ENCODE data around the gene RPRD1B.
A peak's percentile ranks its signal among the peaks of the same experiment; 100 is the strongest.

RPRD1B gene

DNA sequence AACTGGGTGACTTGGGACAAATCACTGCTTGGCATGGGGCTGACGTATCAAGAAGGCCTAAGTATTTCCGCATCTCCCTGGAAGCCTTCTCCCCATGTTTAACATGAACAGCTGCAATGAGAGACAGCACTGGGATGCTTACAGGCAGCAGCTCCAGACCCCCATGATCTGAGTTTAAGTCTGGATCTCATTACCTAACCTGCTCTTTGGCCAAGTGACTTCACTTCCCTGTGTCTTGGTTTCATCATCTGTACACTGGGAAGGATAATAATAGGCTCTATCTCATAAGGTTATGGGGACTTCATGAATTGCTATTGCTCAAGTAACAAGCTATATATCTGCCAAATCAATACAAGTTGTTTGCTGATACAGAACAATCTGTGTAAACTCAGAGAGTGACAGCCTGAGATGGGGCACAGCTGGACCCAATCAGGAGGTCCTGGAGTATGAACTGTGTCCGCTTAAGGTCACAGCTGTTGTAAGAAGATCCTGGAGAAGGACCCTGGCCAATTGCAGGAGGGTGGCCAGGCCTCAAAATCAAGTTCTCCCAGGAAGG lies 75.5 kb downstream of the RPRD1B start:
- no peak for DNase-seq

DNA sequence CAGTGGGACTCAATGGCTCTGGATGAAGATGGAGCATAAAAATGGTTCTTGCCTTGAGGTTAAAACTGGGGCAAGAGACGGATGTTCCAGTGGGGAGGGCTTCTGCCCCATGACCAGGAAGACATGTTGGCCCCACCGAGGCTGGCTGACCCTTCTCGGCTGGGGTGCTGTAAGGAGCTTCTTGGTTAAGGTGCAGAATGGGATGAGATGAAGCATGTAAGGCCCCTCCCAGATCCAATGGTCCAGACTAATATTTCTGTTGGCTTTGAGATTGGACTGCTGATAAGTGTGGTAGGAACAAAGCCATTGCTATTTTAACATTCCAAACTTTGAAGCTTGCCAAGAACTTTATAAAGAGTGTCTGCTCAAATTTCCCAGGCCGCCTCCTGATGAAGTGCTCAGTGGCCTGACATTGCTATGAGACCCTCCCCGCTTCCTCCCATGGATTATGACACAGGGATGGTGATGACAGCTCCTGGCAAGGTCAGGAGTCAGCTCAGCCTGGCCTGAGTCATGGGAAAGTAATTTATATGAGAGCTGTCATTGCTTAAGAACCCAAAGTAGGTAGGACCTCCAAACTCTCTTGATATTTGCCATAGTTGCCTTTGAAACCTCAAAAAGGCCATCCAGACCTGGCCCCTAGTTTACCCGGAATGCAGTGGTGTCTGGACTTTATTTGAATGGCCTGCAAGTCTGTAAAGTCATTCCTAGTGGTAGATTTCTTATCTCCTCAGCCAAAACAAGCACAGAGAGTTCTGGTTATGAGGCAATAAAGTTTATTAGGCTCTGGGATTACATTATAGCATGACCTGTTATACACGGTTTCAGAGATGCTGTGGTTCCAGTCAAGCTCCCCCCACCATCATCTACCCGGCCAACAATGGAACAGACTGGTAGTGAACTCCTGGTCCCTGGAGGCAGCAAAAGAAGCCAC lies 76.3 kb downstream of the RPRD1B start:
- no peak for DNase-seq

DNA sequence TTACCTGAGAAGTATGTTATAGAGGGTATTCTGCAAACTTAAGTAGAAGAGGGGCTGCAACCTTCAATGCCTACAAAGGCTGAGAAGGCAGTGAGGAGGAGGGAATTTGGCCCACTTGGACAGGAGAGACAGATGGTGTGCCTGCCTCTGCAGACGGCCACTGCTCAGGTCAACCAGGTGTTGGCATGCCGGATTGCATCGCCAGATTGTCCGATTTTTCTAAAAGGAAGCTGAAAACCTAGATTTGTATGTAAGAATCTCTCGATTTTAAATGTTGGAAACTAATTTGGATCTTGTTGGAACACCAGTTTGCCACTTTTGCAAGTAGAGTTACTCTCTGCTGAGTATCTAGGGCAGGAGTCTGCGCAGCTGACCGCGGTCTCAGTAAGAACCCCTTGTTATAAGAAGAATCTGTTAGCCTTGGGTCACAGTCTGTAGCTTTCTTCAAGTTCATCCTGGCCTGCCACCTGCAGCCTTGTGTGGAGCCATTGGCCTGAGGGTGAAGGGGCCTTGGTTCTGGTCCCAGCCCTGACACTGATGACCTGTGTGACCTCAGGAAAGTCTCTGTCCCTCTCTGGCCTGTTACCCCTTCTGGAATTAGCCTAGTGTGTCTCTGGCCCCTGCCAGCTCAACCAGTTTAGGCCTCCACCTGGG lies 77.1 kb downstream of the RPRD1B start:
- DNase-seq, result no peak

DNA sequence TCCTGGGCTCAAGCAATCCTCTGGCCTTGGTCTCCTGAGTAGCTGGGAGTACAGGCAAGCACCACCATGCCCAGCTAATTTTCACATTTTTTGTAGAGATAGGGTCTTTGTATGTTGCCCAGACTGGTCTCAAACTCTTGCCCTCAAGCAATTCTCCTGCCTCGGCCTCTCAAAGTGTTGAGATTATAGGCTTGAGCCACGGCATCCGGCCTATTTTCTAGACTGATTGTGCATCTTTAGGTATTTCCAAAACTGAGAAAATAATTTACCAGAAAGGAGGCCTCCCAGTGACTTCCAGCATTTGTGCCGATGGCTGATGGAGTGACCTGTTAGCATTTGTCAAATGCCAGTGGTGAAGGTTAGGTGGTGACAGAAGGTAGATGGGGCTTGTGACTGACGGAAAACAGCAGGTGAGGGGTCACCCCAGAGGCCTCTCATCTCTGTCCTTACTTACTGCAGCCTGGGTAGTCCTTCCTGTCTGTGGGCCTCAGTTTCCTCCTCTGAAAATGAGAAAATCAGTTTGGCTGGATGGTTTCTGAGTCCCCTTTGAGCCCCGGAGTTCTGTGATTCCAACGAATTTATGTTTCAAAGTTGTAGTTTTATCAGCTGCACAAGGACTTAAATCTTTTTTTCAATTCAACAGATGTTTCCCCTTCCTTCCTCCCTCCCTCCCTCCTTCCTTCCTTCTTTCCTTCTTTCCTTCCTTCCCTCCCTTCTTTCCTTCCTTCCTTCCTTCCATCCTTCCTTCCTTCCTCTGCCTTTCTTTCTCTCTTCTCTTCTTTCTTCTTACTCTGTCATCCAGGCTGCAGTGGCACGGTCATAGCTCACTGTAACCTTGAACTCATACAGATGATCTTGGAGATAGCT lies 78.1 kb downstream of the RPRD1B start:
- DNase-seq, result no peak

DNA sequence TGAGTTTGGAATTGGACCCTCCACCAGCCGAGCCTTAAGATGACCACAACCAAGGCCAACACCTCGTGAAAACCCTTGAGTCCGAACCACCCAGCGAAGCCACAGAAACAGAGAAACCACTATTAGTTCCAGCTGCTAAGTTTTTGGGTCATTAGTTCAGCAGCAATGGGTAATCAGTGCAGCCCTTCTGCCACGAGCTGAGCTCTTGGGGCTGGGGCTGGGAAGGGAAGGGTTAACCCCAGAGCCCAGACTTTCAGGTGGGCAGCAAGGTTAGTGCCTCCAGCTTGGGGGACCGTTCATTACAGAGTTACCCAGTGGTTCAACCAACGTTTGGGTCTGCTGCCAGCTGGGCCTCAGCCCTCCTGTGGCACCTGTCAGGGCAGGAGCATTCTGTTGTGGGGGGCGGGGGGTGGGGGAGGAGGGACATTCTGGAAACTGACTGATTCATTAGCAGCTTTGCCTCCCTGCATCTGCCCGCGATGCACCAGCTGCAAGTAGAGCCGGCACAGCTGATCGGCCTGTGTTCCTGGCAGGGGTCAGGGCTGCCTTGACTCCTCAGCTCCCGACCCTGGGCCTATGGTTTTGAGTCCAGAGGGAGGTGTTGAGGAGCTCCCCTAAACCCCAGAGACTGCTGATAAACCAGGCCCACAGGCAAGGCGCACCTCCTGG lies 78.8 kb downstream of the RPRD1B start:
- no peak for DNase-seq

DNA sequence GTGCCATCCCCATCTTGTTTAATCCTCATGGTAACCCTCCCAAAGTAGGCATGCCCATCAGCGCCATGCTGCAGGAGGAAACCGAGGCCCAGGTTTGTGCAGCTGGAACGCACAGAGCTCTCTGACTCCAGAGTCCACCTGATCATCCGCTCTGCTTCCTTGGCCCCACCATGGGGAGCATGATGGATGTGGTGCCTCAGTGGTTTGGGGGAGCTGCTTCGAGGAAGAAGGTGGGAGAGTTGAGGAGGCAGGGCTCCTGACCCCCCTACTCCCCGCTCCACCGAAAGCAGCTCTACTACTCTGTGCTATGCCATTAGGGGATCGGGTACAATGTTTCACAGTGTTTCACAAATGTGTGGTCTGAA lies 79.4 kb downstream of the RPRD1B start:
- DNase-seq, result no peak

DNA sequence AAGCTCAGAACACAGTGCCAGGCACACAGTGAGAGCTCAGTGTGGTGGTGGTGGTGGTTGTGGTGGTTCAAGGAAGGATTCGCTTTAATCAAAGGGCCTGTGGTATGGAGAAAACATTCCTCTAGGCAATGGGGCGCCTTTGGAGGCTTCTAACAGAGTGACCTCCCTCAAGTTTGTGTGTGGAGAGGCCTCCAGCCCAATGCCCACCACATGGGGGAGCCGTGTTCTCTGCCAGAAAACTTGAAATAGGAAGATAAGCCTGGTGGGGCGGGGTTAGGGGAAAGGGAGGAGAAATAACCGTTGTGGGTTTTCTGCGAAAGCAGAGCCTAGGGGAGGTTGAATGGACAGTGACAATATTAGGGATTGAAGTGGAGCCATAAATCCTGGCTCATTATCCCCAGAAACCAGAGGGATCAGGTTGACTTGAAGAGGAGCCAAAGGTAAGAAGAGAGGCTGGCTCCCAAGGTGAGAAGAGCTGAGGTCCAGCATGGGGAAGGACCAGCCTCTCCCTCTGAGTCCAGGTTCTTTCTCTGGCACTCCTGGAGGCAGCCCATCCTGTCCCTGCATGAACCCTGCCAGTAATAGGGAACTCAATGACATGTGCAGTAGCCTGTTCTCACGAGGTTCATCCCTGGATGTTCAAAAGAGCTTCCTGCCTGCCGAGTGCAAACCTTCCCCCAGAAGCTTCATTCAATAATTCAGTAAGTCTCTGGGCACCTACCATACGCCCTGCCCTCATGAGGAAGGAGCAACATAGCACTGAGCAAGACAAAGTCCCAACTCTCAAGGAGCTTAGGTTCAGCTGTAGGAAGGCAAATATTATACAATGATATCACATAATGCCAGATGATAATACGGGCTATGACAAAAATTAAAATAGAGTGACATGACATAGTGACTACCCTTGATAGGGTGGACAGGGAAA lies 80.1 kb downstream of the RPRD1B start:
- no peak for DNase-seq

DNA sequence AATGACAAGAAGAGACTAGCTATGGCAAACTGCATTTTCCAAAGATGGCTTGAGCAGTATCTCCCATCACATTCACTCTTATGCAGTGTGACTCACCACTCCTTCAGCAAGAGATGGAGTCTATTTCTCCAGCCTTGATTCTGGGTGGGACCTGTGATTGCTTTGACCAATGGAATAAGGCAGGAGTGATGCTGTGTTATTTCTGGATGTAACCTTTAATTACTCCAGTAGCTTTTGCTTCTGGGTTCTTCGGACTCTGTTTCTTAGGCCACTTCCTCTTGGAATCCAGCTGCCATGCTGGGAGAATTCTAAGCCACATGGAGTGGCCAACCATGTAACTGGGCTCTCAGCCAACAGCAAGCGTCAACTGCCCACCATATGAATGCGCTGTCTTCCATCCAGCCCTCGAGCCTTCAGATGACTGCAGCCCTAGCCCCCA lies 80.8 kb downstream of the RPRD1B start:
- DNase-seq, result no peak

DNA sequence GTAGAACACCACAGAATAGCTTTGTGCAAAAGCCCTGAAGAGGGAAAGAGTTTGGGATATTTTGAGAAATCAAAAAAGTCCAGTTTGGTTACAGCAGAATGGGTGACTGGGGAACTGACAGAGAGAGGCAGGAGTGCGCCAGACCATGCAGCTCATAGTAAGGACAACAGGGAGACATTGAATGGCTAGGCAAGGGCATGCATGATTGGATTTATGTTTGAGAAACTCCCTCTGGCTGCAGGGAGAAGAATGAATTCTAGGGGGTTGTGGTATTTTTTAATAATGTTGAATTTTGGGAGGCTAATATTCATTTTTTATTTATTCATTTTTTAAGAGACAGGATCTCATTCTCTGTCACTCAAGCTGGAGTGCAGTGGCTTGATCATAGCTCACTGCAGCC lies 81.7 kb downstream of the RPRD1B start:
- DNase-seq, result no peak

DNA sequence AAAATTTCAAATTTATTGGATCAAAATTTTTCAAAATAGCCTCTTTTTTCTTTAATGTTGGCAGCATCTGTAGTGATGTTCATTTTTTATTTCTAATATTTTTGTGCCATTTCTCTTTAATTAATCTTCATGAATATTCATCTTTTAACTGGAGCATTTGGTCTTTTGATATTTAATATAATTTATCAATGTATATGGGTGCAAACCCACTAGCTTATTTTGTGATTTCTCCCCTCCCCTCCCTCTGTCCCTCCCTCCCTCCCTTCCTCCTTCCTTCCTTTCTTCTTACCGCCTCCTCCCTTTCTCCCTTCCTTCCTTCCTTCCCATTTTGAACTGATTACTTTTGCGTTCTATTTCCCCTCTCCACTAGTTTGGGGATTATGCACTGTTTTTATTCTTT lies 82.3 kb downstream of the RPRD1B start:
- DNase-seq, result no peak

DNA sequence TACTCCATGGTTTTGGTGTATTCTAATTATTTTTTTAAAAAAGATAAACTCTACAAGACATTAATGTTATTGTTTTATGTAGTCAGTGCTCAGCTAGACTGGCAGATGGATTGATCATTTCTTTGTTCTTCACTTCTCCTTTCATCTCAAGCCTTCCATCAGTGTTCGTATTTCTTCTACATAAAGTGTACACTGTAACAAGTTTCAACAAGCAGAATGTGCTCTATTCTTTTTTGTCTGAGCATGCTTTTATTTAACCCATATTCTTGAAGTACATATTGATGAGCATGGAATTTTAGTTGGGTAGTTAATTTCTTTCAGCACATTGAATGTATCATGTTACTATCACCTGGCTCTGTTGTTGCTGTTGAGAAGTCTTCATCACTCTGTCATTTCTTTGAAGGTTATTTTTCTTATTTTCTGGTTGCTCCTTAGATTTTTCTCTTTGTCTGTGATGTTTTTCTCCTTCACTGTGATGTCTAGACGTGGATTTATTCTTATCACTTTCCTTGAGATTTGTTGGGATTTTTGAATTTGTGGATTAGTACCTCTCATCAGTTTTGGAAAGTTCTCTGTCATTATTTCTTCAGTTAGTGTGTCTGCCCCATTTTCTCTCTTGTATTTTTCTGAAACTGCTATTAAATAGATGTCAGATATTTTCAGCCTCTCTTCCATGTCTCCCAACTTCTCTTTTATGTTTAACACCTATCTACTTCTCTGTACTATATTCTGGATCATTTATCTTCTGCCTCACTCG lies 83.0 kb downstream of the RPRD1B start:
- no peak for DNase-seq

DNA sequence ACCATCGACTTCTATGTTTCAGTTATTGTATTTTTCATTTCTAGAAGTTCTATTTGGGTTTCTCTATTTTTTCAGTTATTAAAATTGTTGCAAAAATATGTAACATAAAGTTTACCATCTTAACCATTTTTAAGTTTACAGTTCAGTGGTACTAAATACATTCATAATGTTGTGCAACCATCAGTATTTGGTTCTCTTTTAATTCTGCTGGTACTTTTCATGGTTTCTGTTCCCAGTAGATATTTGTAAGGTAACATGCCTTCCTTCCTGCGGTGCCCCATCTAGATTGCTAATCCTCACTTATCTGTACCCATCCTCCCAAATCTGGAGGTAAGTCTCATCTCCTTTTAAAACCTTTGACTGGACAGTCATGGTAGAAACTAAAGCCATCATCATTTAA lies 83.7 kb downstream of the RPRD1B start:
- DNase-seq, result no peak

DNA sequence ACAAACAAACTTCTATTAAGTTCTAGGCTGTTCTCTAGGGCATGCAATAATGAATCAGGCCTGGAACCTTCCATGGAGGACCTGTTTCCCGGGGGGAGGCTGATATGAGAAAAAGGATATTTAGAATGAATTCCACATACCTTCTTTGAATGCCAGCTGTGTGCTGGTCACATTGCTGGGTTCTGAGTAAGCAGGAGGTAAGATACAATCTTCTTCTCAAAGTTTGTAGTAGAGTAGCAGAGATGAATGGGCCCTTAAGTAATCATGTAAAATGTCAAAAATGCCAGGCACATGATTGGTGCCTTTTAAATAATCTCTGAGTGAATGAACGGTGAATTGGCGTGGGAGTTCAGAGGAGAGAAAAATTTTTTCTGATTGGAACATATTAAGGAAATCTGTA lies 84.1 kb downstream of the RPRD1B start:
- no peak for DNase-seq

DNA sequence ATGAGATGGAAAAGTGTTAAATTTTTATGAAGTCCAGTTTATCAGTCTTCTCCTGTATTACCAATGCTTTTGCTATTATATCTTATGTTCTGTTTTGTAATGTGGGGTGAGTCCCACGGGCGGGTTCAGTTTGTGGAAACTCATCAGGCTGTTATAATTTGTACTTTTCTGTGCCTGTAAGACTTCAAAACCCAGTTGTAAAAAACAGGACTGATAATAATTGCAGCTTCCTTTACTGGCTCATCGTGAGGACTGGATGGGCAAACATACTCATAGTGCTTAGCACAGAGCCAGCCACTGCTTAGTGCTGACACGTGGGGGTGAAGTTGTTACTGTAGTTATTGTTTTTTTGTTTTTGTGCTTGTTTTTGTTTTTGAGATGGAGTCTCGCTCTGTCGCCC lies 85.9 kb downstream of the RPRD1B start:
- no peak for DNase-seq

DNA sequence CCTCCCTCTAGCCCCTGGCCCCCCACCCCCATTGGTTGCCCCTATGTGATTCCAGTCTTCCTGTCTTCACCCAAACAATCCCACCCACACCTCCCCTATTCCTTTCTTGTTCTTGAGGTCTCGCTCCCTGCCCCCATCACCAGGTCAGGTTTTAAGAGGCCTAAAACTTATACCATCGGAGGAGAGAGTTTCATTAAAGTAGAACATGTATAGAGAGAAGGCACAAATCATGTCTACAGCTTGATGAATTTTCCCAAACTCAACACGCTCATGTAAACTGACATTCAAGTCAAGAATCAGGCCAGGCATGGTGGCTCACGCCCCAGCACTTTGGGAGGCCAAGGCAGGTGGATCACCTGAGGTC lies 87.1 kb downstream of the RPRD1B start:
- no peak for DNase-seq

DNA sequence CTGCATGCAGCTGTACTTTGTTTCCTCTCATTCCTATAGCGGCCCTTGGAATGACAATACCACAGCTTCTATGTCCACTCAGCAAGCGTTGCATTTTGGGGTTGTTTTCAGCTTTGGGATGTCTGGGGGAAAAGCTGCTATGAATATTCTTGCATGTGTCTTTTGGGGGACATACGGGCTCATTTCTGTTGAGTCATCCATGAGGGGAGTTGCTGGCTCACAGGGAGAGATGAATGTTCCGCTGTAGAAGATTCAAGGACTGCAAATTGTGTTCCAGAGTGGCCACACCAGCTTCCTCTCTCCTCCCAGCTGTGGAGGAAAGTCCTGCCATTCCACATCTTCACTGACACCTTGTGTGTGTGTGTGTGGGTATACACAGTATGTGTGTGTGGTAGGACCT lies 88.2 kb downstream of the RPRD1B start:
- no peak for DNase-seq

DNA sequence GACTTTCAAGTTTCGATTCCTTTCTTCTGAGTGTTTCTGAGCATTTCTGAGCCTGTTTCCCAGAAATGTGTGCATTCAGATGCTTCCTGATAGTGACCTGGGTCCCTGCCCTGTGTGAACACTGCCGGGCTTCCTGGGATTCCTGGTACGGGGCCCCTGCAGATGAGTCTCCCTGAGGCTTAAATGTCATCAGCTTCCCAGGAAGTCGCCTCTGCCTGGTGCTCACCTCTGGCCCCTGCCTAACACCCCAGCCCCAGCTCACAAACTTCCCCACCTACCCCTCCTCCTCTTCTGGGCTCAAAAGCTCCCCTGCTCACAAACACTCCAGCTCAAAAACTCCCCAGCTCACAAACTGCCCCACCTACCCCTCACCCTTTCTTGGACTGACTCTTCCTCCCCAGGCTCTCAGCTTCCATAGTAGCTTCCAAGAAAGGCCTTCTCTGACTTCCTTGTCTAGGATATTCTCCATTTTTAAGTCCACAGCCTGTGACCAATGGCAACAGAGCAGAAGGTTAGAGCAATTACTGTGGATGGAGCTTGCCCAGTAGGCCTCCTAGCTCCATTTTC lies 89.6 kb downstream of the RPRD1B start:
- DNase-seq, result no peak

DNA sequence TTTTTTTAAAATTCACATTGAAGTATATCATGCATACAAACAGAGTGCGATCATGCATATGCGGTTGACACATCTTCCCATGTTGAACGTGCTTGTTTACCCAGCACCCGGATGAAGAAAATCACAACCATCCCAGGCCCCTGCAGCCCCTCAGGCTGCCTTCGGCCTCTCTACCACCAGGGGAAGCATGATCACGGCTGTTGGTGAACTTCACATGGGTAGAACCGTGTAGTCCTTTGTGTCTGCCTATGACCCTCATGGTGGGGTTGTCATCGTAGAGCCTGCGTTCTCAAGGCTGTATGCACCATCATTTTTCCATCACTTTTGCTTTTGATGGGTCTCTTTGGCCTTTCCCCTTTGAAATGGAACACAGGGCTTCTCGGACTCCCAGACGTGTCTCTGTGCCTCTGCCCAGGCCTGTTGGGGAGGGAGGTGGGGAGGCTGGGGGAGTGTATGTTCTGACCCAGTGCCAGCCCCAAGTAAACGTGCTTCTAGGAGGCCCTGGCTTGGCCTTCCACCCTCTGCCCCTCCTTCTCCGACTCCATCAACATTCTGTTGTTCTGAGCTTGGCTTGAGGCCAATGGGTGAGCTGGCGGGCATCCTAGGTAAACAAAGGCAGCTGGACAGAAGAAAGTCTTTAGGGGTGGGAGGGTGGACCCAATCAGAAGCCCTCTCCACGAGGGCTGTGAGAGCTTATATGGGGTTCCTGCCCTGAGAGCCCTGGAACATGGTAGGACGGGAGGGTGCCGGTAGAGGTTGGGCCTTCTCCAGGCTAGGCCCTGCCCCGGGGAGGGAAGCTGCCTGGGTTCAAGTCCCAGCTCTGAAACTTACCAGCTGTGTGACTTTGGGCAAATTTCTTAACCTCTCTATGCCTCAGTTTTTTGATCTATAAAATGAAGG lies 91.9 kb downstream of the RPRD1B start:
- DNase-seq, result peak; percentile 88
